ENCODE measurements around the gene TPO.

Gene TPO

GRCh38 chr2:1552611-1553010 lies 139.3 kb downstream of the TPO start:
- DNase-seq (ENCODE audit: low spot score), result no peak
- in situ Hi-C loops (cut with MboI; ENCODE audit: low sequenced_read_pairs, unreplicated experiment), result no loop called here
- TF ChIP-seq, protein P1, sequence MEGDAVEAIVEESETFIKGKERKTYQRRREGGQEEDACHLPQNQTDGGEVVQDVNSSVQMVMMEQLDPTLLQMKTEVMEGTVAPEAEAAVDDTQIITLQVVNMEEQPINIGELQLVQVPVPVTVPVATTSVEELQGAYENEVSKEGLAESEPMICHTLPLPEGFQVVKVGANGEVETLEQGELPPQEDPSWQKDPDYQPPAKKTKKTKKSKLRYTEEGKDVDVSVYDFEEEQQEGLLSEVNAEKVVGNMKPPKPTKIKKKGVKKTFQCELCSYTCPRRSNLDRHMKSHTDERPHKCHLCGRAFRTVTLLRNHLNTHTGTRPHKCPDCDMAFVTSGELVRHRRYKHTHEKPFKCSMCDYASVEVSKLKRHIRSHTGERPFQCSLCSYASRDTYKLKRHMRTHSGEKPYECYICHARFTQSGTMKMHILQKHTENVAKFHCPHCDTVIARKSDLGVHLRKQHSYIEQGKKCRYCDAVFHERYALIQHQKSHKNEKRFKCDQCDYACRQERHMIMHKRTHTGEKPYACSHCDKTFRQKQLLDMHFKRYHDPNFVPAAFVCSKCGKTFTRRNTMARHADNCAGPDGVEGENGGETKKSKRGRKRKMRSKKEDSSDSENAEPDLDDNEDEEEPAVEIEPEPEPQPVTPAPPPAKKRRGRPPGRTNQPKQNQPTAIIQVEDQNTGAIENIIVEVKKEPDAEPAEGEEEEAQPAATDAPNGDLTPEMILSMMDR (IDR thresholded peaks at IDR 0.05; ENCODE audit: borderline replicate concordance, control extremely low read depth, extremely low read depth, insufficient read depth, missing control alignments), result no peak

DNA sequence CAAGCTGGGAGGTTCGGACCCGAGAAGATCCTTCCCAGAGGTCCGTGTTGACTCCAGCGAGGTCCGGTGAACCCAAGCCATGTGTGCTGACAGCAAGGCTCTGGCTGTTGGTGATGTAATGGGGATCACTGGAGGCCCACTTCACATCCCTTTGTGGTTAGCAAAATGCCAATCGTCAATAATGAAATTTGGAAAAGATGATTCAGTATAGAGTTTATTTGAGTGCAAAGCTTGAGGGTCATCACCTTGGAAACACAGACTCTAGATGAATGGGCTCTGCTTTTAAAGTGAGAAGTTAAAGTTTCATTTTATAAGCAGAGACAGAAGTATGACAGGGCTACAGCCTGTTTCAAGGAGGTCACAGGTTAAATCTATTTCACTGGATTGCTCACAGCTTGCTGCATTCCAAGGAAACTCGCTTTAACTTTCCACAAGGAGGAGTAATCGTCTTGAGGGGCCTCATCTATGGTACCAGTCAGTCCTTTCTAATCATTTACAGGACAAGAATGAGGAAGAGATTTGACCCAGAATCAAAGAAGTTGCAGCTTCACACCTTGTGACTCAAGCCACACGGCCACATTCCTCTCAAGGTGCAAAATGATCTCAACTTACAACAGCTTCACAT lies 140.5 kb downstream of the TPO start:
- TF ChIP-seq, protein P1 (IDR thresholded peaks at IDR 0.05; ENCODE audit: borderline replicate concordance, control extremely low read depth, extremely low read depth, insufficient read depth, missing control alignments), result no peak
- in situ Hi-C loops (cut with MboI; ENCODE audit: low sequenced_read_pairs, unreplicated experiment), result no loop called here
- DNase-seq (ENCODE audit: low spot score), result no peak

GRCh38 chr2:1556286-1556685 lies 143.0 kb downstream of the TPO start:
- TF ChIP-seq, protein P1 (IDR thresholded peaks at IDR 0.05; ENCODE audit: borderline replicate concordance, control extremely low read depth, extremely low read depth, insufficient read depth, missing control alignments), result no peak
- in situ Hi-C loops (cut with MboI; ENCODE audit: low sequenced_read_pairs, unreplicated experiment), result no loop called here
- DNase-seq (ENCODE audit: low spot score), result no peak

- DNase-seq (ENCODE audit: low spot score), result no peak
- in situ Hi-C loops (cut with MboI; ENCODE audit: low sequenced_read_pairs, unreplicated experiment), result no loop called here
- TF ChIP-seq, protein P1 (IDR thresholded peaks at IDR 0.05; ENCODE audit: borderline replicate concordance, control extremely low read depth, extremely low read depth, insufficient read depth, missing control alignments), result no peak
Measured at GRCh38 chr2:1556776-1557466, 143.7 kb downstream of the TPO start.

DNA sequence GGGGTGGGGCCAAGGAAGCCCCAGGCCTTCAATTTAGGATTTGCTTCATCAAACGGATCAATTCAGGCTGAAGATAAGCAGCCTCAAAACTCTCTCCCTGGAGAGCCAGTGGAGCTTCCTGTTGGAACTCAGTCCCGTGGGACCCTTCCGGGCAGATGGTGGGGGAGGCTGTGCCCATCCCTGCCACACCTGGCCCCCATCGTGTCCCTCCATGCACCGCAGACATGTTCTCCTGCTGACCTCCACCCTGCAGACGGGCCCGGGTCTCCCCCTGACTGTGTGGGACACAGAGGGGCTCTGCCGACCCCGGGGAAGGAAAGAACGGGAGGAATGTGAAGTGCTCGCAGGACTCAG lies 144.2 kb downstream of the TPO start:
- DNase-seq (ENCODE audit: low spot score), result no peak
- TF ChIP-seq, protein P1 (IDR thresholded peaks at IDR 0.05; ENCODE audit: borderline replicate concordance, control extremely low read depth, extremely low read depth, insufficient read depth, missing control alignments), result no peak
- in situ Hi-C loops (cut with MboI; ENCODE audit: low sequenced_read_pairs, unreplicated experiment), result no loop called here

DNA sequence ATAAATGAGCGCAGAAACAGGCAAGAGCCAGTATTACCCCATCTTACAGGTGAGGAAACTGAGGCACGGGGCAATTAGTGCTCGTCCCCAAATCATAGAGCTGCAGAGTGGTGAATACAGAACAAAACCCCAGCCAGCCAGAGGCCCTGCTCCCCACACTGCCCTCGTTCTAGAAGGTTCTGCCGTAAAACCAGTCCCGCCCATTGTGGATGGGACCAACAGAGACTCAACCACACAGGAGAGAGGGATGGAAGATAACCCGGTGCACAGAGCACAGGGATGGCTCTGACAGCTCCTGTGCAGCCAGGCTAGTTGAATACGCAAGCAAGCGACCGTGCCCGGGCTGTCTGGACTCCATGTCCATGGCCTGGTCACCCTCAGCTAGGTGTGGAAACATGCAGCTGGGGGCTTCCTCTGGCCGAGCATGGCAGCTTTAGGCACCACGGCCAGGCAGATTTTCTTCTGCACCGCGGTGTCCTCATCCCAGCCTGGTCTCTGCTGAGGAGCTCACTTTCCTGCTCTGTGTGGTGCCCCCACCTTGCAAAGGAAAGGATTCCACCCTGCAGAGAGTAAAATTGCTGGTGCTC lies 146.4 kb downstream of the TPO start:
- DNase-seq (ENCODE audit: low spot score), result no peak
- in situ Hi-C loops (cut with MboI; ENCODE audit: low sequenced_read_pairs, unreplicated experiment), result no loop called here
- TF ChIP-seq, protein P1 (IDR thresholded peaks at IDR 0.05; ENCODE audit: borderline replicate concordance, control extremely low read depth, extremely low read depth, insufficient read depth, missing control alignments), result no peak

All from GM13976 (cell line).